Fibroblast of lung (primary cell): Measurements from ENCODE around the gene MRPS18A. TPM values are rescaled to one million over a fixed set of nuclear protein-coding genes. Genes with fewer than 3 reads are reported as not detected.

Experiments used
- DNase-seq, 2 donors: peaks; one replicate each; pipeline versions ENCODE4 v3.0.0 to v3.0.0-alpha.2; 2010; ENCODE audit warnings: low read depth in 2 of 2
- H2AFZ ChIP-seq: 2 replicates; pipeline ENCODE4 v1.5.1; 2012; ENCODE audit warnings: low read length, control low read depth, inconsistent platforms
- H3K27ac ChIP-seq: 2 replicates; pipeline ENCODE4 v1.5.1; 2011; ENCODE audit warnings: low read length, control low read depth; ENCODE audit not compliant: insufficient read depth
- H3K27me3 ChIP-seq: 2 replicates; pipeline ENCODE4 v1.5.1; 2011; ENCODE audit warnings: mild to moderate bottlenecking, low read length; ENCODE audit not compliant: control insufficient read depth, insufficient read depth
- H3K36me3 ChIP-seq: 2 replicates; pipeline ENCODE4 v1.5.1; 2011; ENCODE audit warnings: low read length; ENCODE audit not compliant: control insufficient read depth, insufficient read depth
- H3K4me1 ChIP-seq: 2 replicates; pipeline ENCODE4 v1.5.1; 2011; ENCODE audit warnings: low read length; ENCODE audit not compliant: control insufficient read depth, insufficient read depth; ENCODE audit errors: extremely low read depth
- H3K4me2 ChIP-seq: 2 replicates; pipeline ENCODE4 v1.5.1; 2011; ENCODE audit warnings: low read length, control low read depth; ENCODE audit not compliant: insufficient read depth; ENCODE audit errors: extremely low read depth
- H3K4me3 ChIP-seq, 4 experiments: fragments of 200-600 bp in 1 of 4; sonication (generic) in 1 of 4; replicated peaks in 1 of 4; 2 replicates each; pipeline ENCODE4 v1.5.1; 2011 to 2016; ENCODE audit warnings: low read length in 4 of 4, low read depth in 3 of 4, mild to moderate bottlenecking in 3 of 4, control low read depth in 2 of 4, inconsistent platforms in 1 of 4, mixed read lengths in 1 of 4; ENCODE audit not compliant: insufficient read depth in 1 of 4; ENCODE audit errors: control extremely low read depth in 1 of 4
- H3K79me2 ChIP-seq: 2 replicates; pipeline ENCODE4 v1.5.1; 2012; ENCODE audit warnings: mild to moderate bottlenecking, low read length, inconsistent platforms; ENCODE audit not compliant: control insufficient read depth, insufficient read depth
- H3K9ac ChIP-seq: 2 replicates; pipeline ENCODE4 v1.5.1; 2011; ENCODE audit warnings: mild to moderate bottlenecking, low read length, control low read depth; ENCODE audit not compliant: insufficient read depth
- H3K9me3 ChIP-seq: 2 replicates; pipeline ENCODE4 v1.5.1; 2012; ENCODE audit warnings: low read depth, low read length; ENCODE audit not compliant: control insufficient read depth, insufficient read depth
- H4K20me1 ChIP-seq: 2 replicates; pipeline ENCODE4 v1.5.1; 2011; ENCODE audit warnings: low read length; ENCODE audit not compliant: control insufficient read depth, insufficient read depth; ENCODE audit errors: extremely low read depth
- CTCF ChIP-seq, 2 donors: IDR thresholded peaks in 1 of 2; conservative IDR thresholded peaks in 1 of 2; 1 replicate in 1 of 2; 2 replicates in 1 of 2; pipeline ENCODE4 v1.5.1; 2011 to 2012; ENCODE audit warnings: low read length in 2 of 2, control low read depth in 1 of 2, inconsistent platforms in 1 of 2, low read depth in 1 of 2, mild to moderate bottlenecking in 1 of 2
- EZH2 ChIP-seq: IDR thresholded peaks from 2 replicates; pipeline ENCODE4 v1.5.1; 2012; ENCODE audit warnings: low read length, control low read depth, mild to moderate bottlenecking; ENCODE audit errors: missing control alignments
- polyA plus RNA-seq, 2 donors: library from polyadenylated mRNA; depleted of rRNA in 1 of 2; stranded (reverse) in 1 of 2; unstranded in 1 of 2; fragments of >200 nt; gene quantifications; 2 replicates each; pipeline ENCODE4 v1.2.1, GENCODE V29; 2011 to 2012; ENCODE audit warnings: missing spikeins in 1 of 2
- total RNA-seq: library from RNA; depleted of rRNA; stranded (reverse); fragments of >200 nt; gene quantifications from 2 replicates; pipeline ENCODE4 v1.2.1, GENCODE V29; 2014

The MRPS18A gene
- total and polyA plus RNA-seq, 2 donors (not counting 1 experiment from before 2014, with no cell fraction given), result 31.8 to 42.1 TPM

GRCh38 chr6:43629505-43630300, 57.9 kb downstream of the MRPS18A start:
- Histone ChIP-seq H3K4me3 (peak overlapping the region; percentile 64 to 99 (median 78)), H3K27me3 (no peaks in the 10 kb centered on the region), H3K79me2 (peaks cover 29% of the 10 kb centered on the region), H2AFZ (peak overlapping the region; percentile 58), H3K36me3 (peaks cover 12% of the 10 kb centered on the region), H4K20me1 (no peaks in the 10 kb centered on the region), H3K9ac (peak overlapping the region; percentile 63), H3K4me1 (peaks cover 14% of the 10 kb centered on the region), H3K27ac (peak overlapping the region; percentile 88), H3K4me2 (peak overlapping the region; percentile 96), H3K9me3 (no peaks in the 10 kb centered on the region)
- DNase-seq, result peak; percentile 97 to 99
- TF ChIP-seq CTCF (conservative IDR thresholded peaks at IDR 0.05 in 1 of 2, IDR thresholded peaks at IDR 0.05 in 1 of 2; ENCODE audit: low read depth in 1 of 2, low read length in 2 of 2), result no peak
- TF ChIP-seq EZH2, result no peak

- Histone ChIP-seq H3K4me2 (peak within 1 kb of the TSS; percentile 96), H3K4me3 (peak within 1 kb of the TSS; percentile 80 to 99 (median 86)), H3K9me3 (no peaks in the 10 kb centered on the region), H3K9ac (peak within 1 kb of the TSS; percentile 87), H4K20me1 (no peaks in the 10 kb centered on the region), H3K27ac (peak within 1 kb of the TSS; percentile 92), H3K36me3 (peaks cover 17% of the 10 kb centered on the region), H3K27me3 (no peaks in the 10 kb centered on the region), H3K79me2 (peaks cover 29% of the 10 kb centered on the region), H2AFZ (peak within 1 kb of the TSS; percentile 58), H3K4me1 (peaks cover 14% of the 10 kb centered on the region)
- peak; percentile 99 for DNase-seq
- TF ChIP-seq CTCF (conservative IDR thresholded peaks at IDR 0.05 in 1 of 2, IDR thresholded peaks at IDR 0.05 in 1 of 2; ENCODE audit: low read depth in 1 of 2, low read length in 2 of 2) (no peak), EZH2 (no peak)
Measured at GRCh38 chr6:43629104-43629504, 58.5 kb downstream of the MRPS18A start, which contains the start of gene GTPBP2. Gene GTPBP2 (minus strand): TSS chr6:43629264. CDS start chr6:43629162, 102 bp downstream.

GRCh38 chr6:43628393-43629103, 59.0 kb downstream of the MRPS18A start:
- DNase-seq, result peak; percentile 34 to 50
- TF ChIP-seq EZH2 (no peak), CTCF (conservative IDR thresholded peaks at IDR 0.05 in 1 of 2, IDR thresholded peaks at IDR 0.05 in 1 of 2; ENCODE audit: low read depth in 1 of 2, low read length in 2 of 2) (no peak)
- peaks cover 14% of the 10 kb centered on the region for H3K4me1 ChIP-seq
- H3K4me2 ChIP-seq, result peak overlapping the region; percentile 90
- peak overlapping the region; percentile 92 for H3K27ac ChIP-seq
- no peaks in the 10 kb centered on the region for H3K27me3 ChIP-seq
- H2AFZ ChIP-seq, result no peak overlapping the region
- H3K79me2 ChIP-seq, result peaks cover 29% of the 10 kb centered on the region
- H3K36me3 ChIP-seq, result peaks cover 22% of the 10 kb centered on the region
- H3K9ac ChIP-seq, result peak overlapping the region; percentile 87
- no peaks in the 10 kb centered on the region for H3K9me3 ChIP-seq
- no peaks in the 10 kb centered on the region for H4K20me1 ChIP-seq
- peak overlapping the region; percentile 80 to 99 (median 86) for H3K4me3 ChIP-seq
